ENCODE data around the gene TUFT1. TPM values are rescaled to one million over a fixed set of nuclear protein-coding genes. Genes with fewer than 3 reads are reported as not detected.

The TUFT1 gene
- total and polyA plus RNA-seq, 7 experiments from 2014 or later = 0.92 to 4.8 (median 3.1) TPM

DNA sequence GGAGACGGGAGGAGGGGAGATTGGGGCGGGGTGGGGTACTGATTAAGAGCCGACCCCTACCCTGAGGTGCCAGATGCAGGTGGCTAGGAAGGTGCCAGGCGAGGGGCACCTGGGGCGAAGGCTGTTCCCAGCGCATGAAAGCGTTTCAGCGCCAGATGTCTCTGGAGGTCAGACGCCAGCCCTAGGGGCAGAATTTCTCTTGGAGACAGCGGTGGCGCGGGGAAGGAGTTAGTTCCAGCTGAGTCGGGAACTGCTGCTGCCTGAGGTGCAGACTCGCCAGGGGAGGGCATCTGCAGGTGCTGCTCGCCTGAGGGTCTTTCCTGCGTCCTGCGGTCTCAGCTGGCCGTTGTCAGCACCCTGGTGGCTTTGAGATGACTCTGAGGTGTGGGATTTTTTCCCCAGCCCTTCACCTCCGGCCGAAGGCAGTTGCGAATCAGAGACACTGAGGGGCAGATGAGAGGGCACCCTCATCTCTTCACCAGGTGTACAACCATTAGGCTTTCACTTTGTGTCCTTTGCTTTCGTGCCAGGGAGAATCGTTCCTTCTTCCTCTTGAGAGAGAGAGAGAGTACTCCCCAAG is 28.4 kb upstream of the TUFT1 start:
- no peaks in the 10 kb centered on the region for H3K36me3 Mint-ChIP-seq
- peaks cover 0 to 36% (median 0%) of the 10 kb centered on the region in 5 donors for H3K27me3 Mint-ChIP-seq
- H3K4me1 Mint-ChIP-seq = peaks cover 12 to 36% (median 25%) of the 10 kb centered on the region in 7 donors
- peak in 4 of 9 donors; percentile 15 to 27 (median 20) for DNase-seq
- intact Hi-C loops (cut with micrococcal nuclease) = loop anchor here (1.0 to 10.0 kb wide), 5 partner anchors 23 to 227 kb away; partner anchors contain the start of genes POGZ (in 1 of the 2), TUFT1 (in 1 of the 2) and ZNF687 (in 1 of the 2)
- POLR2A ChIA-PET = interaction anchor here (0.9 to 1.6 kb wide), 8 partner anchors 11 to 112 kb away, joined by 3 to 9 read pairs (median 4); partner anchors contain the start of genes POGZ, PSMB4 and TUFT1
- H3K27ac Mint-ChIP-seq = peak overlapping the region in 5 of 9 donors; percentile 17 to 71 (median 43)
- peak overlapping the region; percentile 89 for H3K4me3 ChIP-seq (ENCODE audit: low read length)
- no peaks in the 10 kb centered on the region for H3K9me3 ChIP-seq (ENCODE audit: control insufficient read depth in 2 of 3, low read length in 3 of 3)
- peak overlapping the region; percentile 64 for H3K27ac ChIP-seq (ENCODE audit: low read depth, low read length)
- peaks cover 13 to 18% of the 10 kb centered on the region in 2 donors for H3K4me1 ChIP-seq (ENCODE audit: control insufficient read depth in 2 of 2, insufficient read depth in 2 of 2, low read length in 2 of 2)
- peak; percentile 16 for ATAC-seq
- CTCF ChIA-PET = interaction anchor here (1.9 kb wide), 1 partner anchor 67 kb away, joined by 4 read pairs; no protein-coding TSS in a partner anchor
- no peaks in the 10 kb centered on the region for H3K36me3 ChIP-seq (ENCODE audit: control insufficient read depth in 2 of 3, insufficient read depth in 3 of 3, low read length in 3 of 3)
- no peaks in the 10 kb centered on the region for H3K27me3 ChIP-seq (ENCODE audit: control insufficient read depth in 2 of 2, insufficient read depth in 2 of 2, low read length in 2 of 2)
- H3K4me3 Mint-ChIP-seq = peak overlapping the region; percentile 78 to 98 (median 92)
- H3K9me3 Mint-ChIP-seq = peaks cover 0 to 1% (median 0%) of the 10 kb centered on the region in 11 donors

DNA sequence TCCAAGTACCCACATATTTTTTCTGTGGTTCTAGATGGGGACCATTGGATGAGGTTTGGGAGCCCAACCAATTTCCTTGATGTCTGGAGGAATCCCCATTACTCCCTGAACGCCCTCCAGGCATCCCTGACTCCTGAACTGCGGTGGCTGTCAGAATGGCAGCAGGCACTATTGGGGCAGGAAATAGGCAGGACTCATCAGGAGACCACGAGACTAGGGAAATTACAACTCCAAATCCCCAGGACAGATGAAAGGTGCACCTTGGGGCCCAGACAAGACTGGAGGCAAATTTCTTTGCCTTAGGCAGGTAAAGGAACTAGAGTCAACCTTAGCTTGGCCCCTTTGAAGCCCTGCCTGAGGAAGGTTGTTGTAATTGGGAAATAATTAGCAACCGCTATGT is 27.8 kb upstream of the TUFT1 start:
- Mint-ChIP-seq H3K4me3 (peak overlapping the region; percentile 33 to 98 (median 91)), H3K27ac (peak overlapping the region in 1 of 9 donors; percentile 71), H3K4me1 (peaks cover 12 to 36% (median 25%) of the 10 kb centered on the region in 7 donors), H3K27me3 (peaks cover 0 to 32% (median 0%) of the 10 kb centered on the region in 5 donors), H3K36me3 (no peaks in the 10 kb centered on the region), H3K9me3 (peaks cover 0 to 1% (median 0%) of the 10 kb centered on the region in 11 donors)
- ATAC-seq (no peak), DNase-seq (peak in 1 of 9 donors; percentile 7)
- CTCF ChIA-PET = no interaction called here
- peak overlapping the region; percentile 89 for H3K4me3 ChIP-seq (ENCODE audit: low read length)
- peaks cover 13 to 18% of the 10 kb centered on the region in 2 donors for H3K4me1 ChIP-seq (ENCODE audit: control insufficient read depth in 2 of 2, insufficient read depth in 2 of 2, low read length in 2 of 2)
- H3K27me3 ChIP-seq (ENCODE audit: control insufficient read depth in 2 of 2, insufficient read depth in 2 of 2, low read length in 2 of 2) = no peaks in the 10 kb centered on the region
- H3K36me3 ChIP-seq (ENCODE audit: control insufficient read depth in 2 of 3, insufficient read depth in 3 of 3, low read length in 3 of 3) = no peaks in the 10 kb centered on the region
- POLR2A ChIA-PET = interaction anchor here (1.2 kb wide), 1 partner anchor 33 kb away, joined by 3 read pairs; no protein-coding TSS in a partner anchor
- H3K27ac ChIP-seq (ENCODE audit: low read depth, low read length) = peak overlapping the region; percentile 64
- intact Hi-C loops (cut with micrococcal nuclease) = loop anchor here (1.0 to 10.0 kb wide), 3 partner anchors 22 to 228 kb away; partner anchors contain the start of gene ZNF687 (in 1 of the 2)
- H3K9me3 ChIP-seq (ENCODE audit: control insufficient read depth in 2 of 3, low read length in 3 of 3) = no peaks in the 10 kb centered on the region

DNA sequence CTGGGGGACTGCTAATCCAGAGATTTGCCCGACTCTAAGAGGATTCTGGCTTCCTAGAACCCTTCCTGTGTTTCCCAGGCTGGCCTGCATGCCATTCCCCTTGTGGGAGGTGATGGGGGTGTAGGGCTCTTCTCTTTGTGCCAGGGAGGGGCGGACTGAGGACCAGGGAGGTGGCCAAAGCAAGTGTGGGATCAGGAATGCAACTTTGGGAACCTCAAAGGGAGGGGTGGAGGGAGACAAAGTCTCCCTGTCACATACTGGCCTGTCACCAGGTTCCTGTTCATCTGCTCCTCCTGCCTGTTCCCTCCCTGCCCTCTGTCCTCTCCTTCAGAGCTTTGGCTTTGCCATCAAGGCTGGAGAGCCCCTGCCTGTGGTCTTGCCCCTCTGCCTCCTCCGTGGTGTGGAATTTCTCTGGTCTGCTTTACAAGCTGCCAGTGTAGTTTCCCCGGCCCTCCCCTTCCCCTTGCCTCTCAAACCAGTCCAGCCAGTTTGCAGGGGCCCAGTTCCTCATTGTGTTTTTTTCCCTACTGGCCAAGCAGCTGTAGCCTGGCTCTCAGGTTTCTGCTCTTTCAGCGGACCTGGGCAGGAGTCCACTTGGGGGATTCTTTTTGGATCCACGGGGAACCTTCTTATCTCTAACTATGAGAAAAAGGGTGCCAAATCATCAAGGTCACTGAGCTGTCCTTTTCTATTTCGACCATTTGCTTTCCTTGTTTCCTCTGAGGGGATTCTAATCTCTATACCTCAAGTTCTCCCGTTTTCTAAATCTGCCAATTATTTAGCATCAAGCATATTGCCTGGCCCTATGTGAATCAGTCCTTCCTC is 27.1 kb upstream of the TUFT1 start:
- POLR2A ChIA-PET = interaction anchor here (0.6 to 1.2 kb wide), 2 partner anchors 32 to 364 kb away, joined by 3 read pairs; no protein-coding TSS in a partner anchor

GRCh38 chr1:151513626-151514121 is 26.4 kb upstream of the TUFT1 start:
- peaks cover 12 to 36% (median 25%) of the 10 kb centered on the region in 7 donors for H3K4me1 Mint-ChIP-seq
- H3K4me3 ChIP-seq (ENCODE audit: low read length) = no peak overlapping the region
- H3K27me3 Mint-ChIP-seq = peaks cover 0 to 32% (median 0%) of the 10 kb centered on the region in 5 donors
- POLR2A ChIA-PET = interaction anchor here (1.2 kb wide), 2 partner anchors 32 to 42 kb away, joined by 3 read pairs; no protein-coding TSS in a partner anchor
- no peak for ATAC-seq
- H3K4me1 ChIP-seq (ENCODE audit: control insufficient read depth in 2 of 2, insufficient read depth in 2 of 2, low read length in 2 of 2) = peaks cover 13 to 18% of the 10 kb centered on the region in 2 donors
- H3K27ac Mint-ChIP-seq = peak overlapping the region in 3 of 9 donors; percentile 6 to 47 (median 12)
- H3K27me3 ChIP-seq (ENCODE audit: control insufficient read depth in 2 of 2, insufficient read depth in 2 of 2, low read length in 2 of 2) = no peaks in the 10 kb centered on the region
- peaks cover 0 to 1% (median 0%) of the 10 kb centered on the region in 11 donors for H3K9me3 Mint-ChIP-seq
- DNase-seq = peak in 2 of 9 donors; percentile 3 to 26
- no peaks in the 10 kb centered on the region for H3K36me3 ChIP-seq (ENCODE audit: control insufficient read depth in 2 of 3, insufficient read depth in 3 of 3, low read length in 3 of 3)
- intact Hi-C loops (cut with micrococcal nuclease) = loop anchor here (5.0 to 10.0 kb wide), 2 partner anchors 71 to 229 kb away; partner anchors contain the start of gene ZNF687 (in 1 of the 2)
- no peaks in the 10 kb centered on the region for H3K36me3 Mint-ChIP-seq
- H3K9me3 ChIP-seq (ENCODE audit: control insufficient read depth in 2 of 3, low read length in 3 of 3) = no peaks in the 10 kb centered on the region
- CTCF ChIA-PET = no interaction called here
- H3K27ac ChIP-seq (ENCODE audit: low read depth, low read length) = no peak overlapping the region
- peak overlapping the region; percentile 4 to 98 (median 42) for H3K4me3 Mint-ChIP-seq

More for the DNA sequence above, 27.1 kb upstream of the TUFT1 start:
- intact Hi-C loops (cut with micrococcal nuclease) = loop anchor here (1.0 to 10.0 kb wide), 3 partner anchors 21 to 228 kb away; partner anchors contain the start of gene ZNF687 (in 1 of the 2)
- ATAC-seq = no peak
- Mint-ChIP-seq H3K27ac (peak overlapping the region in 2 of 9 donors; percentile 6 to 12), H3K9me3 (peaks cover 0 to 1% (median 0%) of the 10 kb centered on the region in 11 donors), H3K27me3 (peaks cover 0 to 32% (median 0%) of the 10 kb centered on the region in 5 donors), H3K36me3 (no peaks in the 10 kb centered on the region), H3K4me3 (peak overlapping the region; percentile 14 to 98 (median 52)), H3K4me1 (peaks cover 12 to 36% (median 25%) of the 10 kb centered on the region in 7 donors)
- DNase-seq = no peak
- H3K4me1 ChIP-seq (ENCODE audit: control insufficient read depth in 2 of 2, insufficient read depth in 2 of 2, low read length in 2 of 2) = peaks cover 13 to 18% of the 10 kb centered on the region in 2 donors
- CTCF ChIA-PET = no interaction called here
- no peaks in the 10 kb centered on the region for H3K9me3 ChIP-seq (ENCODE audit: control insufficient read depth in 2 of 3, low read length in 3 of 3)
- H3K4me3 ChIP-seq (ENCODE audit: low read length) = no peak overlapping the region
- H3K27me3 ChIP-seq (ENCODE audit: control insufficient read depth in 2 of 2, insufficient read depth in 2 of 2, low read length in 2 of 2) = no peaks in the 10 kb centered on the region
- no peak overlapping the region for H3K27ac ChIP-seq (ENCODE audit: low read depth, low read length)
- no peaks in the 10 kb centered on the region for H3K36me3 ChIP-seq (ENCODE audit: control insufficient read depth in 2 of 3, insufficient read depth in 3 of 3, low read length in 3 of 3)

GRCh38 chr1:151514366-151514765 is 25.7 kb upstream of the TUFT1 start:
- Histone ChIP-seq H3K36me3 (ENCODE audit: control insufficient read depth in 2 of 3, insufficient read depth in 3 of 3, low read length in 3 of 3) (no peaks in the 10 kb centered on the region), H3K4me1 (ENCODE audit: control insufficient read depth in 2 of 2, insufficient read depth in 2 of 2, low read length in 2 of 2) (peaks cover 13 to 18% of the 10 kb centered on the region in 2 donors), H3K9me3 (ENCODE audit: control insufficient read depth in 2 of 3, low read length in 3 of 3) (no peaks in the 10 kb centered on the region), H3K27me3 (ENCODE audit: control insufficient read depth in 2 of 2, insufficient read depth in 2 of 2, low read length in 2 of 2) (no peaks in the 10 kb centered on the region), H3K27ac (ENCODE audit: low read depth, low read length) (no peak overlapping the region), H3K4me3 (ENCODE audit: low read length) (no peak overlapping the region)
- intact Hi-C loops (cut with micrococcal nuclease) = loop anchor here (5.0 to 10.0 kb wide), 2 partner anchors 72 to 230 kb away; partner anchors contain the start of gene ZNF687 (in 1 of the 2)
- H3K27ac Mint-ChIP-seq = no peak overlapping the region
- peaks cover 0 to 1% (median 0%) of the 10 kb centered on the region in 11 donors for H3K9me3 Mint-ChIP-seq
- no peaks in the 10 kb centered on the region for H3K36me3 Mint-ChIP-seq
- CTCF ChIA-PET = no interaction called here
- peak overlapping the region in 1 of 10 donors; percentile 94 for H3K4me3 Mint-ChIP-seq
- ATAC-seq = no peak
- peaks cover 12 to 36% (median 25%) of the 10 kb centered on the region in 7 donors for H3K4me1 Mint-ChIP-seq
- POLR2A ChIA-PET = interaction anchor here (1.2 kb wide), 1 partner anchor 43 kb away, joined by 3 read pairs; no protein-coding TSS in a partner anchor
- H3K27me3 Mint-ChIP-seq = peaks cover 0 to 29% (median 0%) of the 10 kb centered on the region in 5 donors
- DNase-seq = no peak

DNA sequence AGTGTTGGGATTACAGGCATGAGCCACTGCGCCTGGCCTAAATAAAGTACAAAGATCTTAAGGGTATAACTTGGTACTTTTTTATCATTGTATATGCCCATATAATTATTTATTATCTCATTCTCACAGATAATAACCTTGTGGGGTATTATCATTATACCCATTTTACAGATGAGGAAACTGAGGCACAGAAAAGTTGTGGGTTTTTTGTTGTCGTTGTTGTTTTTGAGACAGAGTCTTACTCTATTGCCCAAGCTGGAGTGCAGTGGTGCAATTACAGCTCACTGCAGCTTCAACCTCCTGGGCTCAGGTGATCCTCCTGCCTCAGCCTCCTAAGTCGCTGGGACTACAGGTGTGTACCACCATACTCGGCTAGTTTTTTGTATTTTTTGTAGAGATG is 24.8 kb upstream of the TUFT1 start:
- DNase-seq = no peak
- no peak overlapping the region for H3K27ac Mint-ChIP-seq

More for the DNA sequence above, 24.8 kb upstream of the TUFT1 start:
- H3K27me3 ChIP-seq (ENCODE audit: control insufficient read depth in 2 of 2, insufficient read depth in 2 of 2, low read length in 2 of 2) = no peaks in the 10 kb centered on the region
- POLR2A ChIA-PET = no interaction called here
- ATAC-seq = no peak
- no peak overlapping the region for H3K27ac ChIP-seq (ENCODE audit: low read depth, low read length)
- no peak overlapping the region for H3K4me3 Mint-ChIP-seq
- H3K9me3 Mint-ChIP-seq = peaks cover 0 to 1% (median 0%) of the 10 kb centered on the region in 11 donors
- no peaks in the 10 kb centered on the region for H3K9me3 ChIP-seq (ENCODE audit: control insufficient read depth in 2 of 3, low read length in 3 of 3)
- peaks cover 0 to 25% (median 0%) of the 10 kb centered on the region in 5 donors for H3K27me3 Mint-ChIP-seq
- H3K36me3 ChIP-seq (ENCODE audit: control insufficient read depth in 2 of 3, insufficient read depth in 3 of 3, low read length in 3 of 3) = no peaks in the 10 kb centered on the region
- intact Hi-C loops (cut with micrococcal nuclease) = loop anchor here in 1 of 2 donors (10.0 kb wide), 1 partner anchor 230 kb away; the partner anchor contains the start of gene ZNF687
- peaks cover 13 to 17% of the 10 kb centered on the region in 2 donors for H3K4me1 ChIP-seq (ENCODE audit: control insufficient read depth in 2 of 2, insufficient read depth in 2 of 2, low read length in 2 of 2)
- peaks cover 12 to 33% (median 26%) of the 10 kb centered on the region in 7 donors for H3K4me1 Mint-ChIP-seq
- no peaks in the 10 kb centered on the region for H3K36me3 Mint-ChIP-seq
- no peak overlapping the region for H3K4me3 ChIP-seq (ENCODE audit: low read length)
- CTCF ChIA-PET = no interaction called here

All from naive thymus-derived CD4-positive, alpha-beta T cell (primary cell).